Measurements from ENCODE around the gene PPP1R10.

Gene PPP1R10

GRCh38 chr6:30556066-30556905 lies 60.8 kb downstream of the PPP1R10 start, which contains the start of gene GNL1:
TSS of gene GNL1 (minus strand) at chr6:30556489. CDS start at chr6:30556203, 286 bp downstream.
- DNase-seq (ENCODE audit: low spot score): peak; percentile 93

- DNase-seq (ENCODE audit: low spot score): no peak
Measured at GRCh38 chr6:30555816-30556065, 61.3 kb downstream of the PPP1R10 start.

GRCh38 chr6:30554962-30555815 lies 61.9 kb downstream of the PPP1R10 start:
- peak; percentile 72 for DNase-seq (ENCODE audit: low spot score)

GRCh38 chr6:30554404-30554803 lies 62.6 kb downstream of the PPP1R10 start:
- DNase-seq (ENCODE audit: low spot score): no peak

Measured in iPS-NIHi11 (cell line).